OCI-M1 (cell line): Measurements from ENCODE around the gene UBE2D3.

Source experiments
- DNase-seq: peaks from one replicate; lab custom pipeline; 2025; lab: John Stamatoyannopoulos, UW

Gene UBE2D3

GRCh38 chr4:102826890-102827673, at the start of gene UBE2D3:
Gene UBE2D3, minus strand, starts transcription at chr4:102827551. Its CDS starts 1,043 bp downstream, at chr4:102826508.
- peak; percentile 99 for DNase-seq

GRCh38 chr4:102871772-102872171, 44.4 kb upstream of the UBE2D3 start:
- DNase-seq: peak; percentile 74

- peak; percentile 62 for DNase-seq
Observed at GRCh38 chr4:102869569-102870197, 42.3 kb upstream of the UBE2D3 start.

GRCh38 chr4:102868781-102869568, 41.6 kb upstream of the UBE2D3 start, which contains the start of gene CISD2:
Gene CISD2, plus strand, starts transcription at chr4:102868992. Its CDS starts 93 bp downstream, at chr4:102869085.
- DNase-seq: peak; percentile 97

- peak; percentile 78 for DNase-seq
Observed at GRCh38 chr4:102868153-102868780, 40.9 kb upstream of the UBE2D3 start.

- DNase-seq: peak; percentile 83
Observed at GRCh38 chr4:102867278-102868152, 40.2 kb upstream of the UBE2D3 start.

GRCh38 chr4:102865327-102865726, 38.0 kb upstream of the UBE2D3 start:
- DNase-seq: peak; percentile 64

GRCh38 chr4:102862747-102863146, 35.4 kb upstream of the UBE2D3 start:
- no peak for DNase-seq

GRCh38 chr4:102862016-102862415, 34.7 kb upstream of the UBE2D3 start:
- peak; percentile 67 for DNase-seq

GRCh38 chr4:102860611-102861324, 33.4 kb upstream of the UBE2D3 start:
- DNase-seq: no peak

- peak; percentile 13 for DNase-seq
Observed at GRCh38 chr4:102858828-102859464, 31.6 kb upstream of the UBE2D3 start.

GRCh38 chr4:102850370-102850769, 23.0 kb upstream of the UBE2D3 start:
- no peak for DNase-seq

GRCh38 chr4:102849579-102850104, 22.3 kb upstream of the UBE2D3 start:
- DNase-seq: peak; percentile 41

- no peak for DNase-seq
Observed at GRCh38 chr4:102847687-102848086, 20.3 kb upstream of the UBE2D3 start.

- no peak for DNase-seq
Observed at GRCh38 chr4:102843938-102844337, 16.6 kb upstream of the UBE2D3 start.

GRCh38 chr4:102843273-102843672, 15.9 kb upstream of the UBE2D3 start:
- no peak for DNase-seq

GRCh38 chr4:102842367-102842766, 15.0 kb upstream of the UBE2D3 start:
- no peak for DNase-seq

- DNase-seq: no peak
Observed at GRCh38 chr4:102836596-102836995, 9.2 kb upstream of the UBE2D3 start.

GRCh38 chr4:102832667-102833066, 5.3 kb upstream of the UBE2D3 start:
- DNase-seq: peak; percentile 14

GRCh38 chr4:102832105-102832504, 4.8 kb upstream of the UBE2D3 start:
- DNase-seq: peak; percentile 21
